Measurements from ENCODE around the gene PPM1M. TPM values are rescaled to one million over a fixed set of nuclear protein-coding genes. Genes with fewer than 3 reads are reported as not detected.

Gene PPM1M
- total RNA-seq, 1 donor from 2014 or later = 1.1 TPM

DNA sequence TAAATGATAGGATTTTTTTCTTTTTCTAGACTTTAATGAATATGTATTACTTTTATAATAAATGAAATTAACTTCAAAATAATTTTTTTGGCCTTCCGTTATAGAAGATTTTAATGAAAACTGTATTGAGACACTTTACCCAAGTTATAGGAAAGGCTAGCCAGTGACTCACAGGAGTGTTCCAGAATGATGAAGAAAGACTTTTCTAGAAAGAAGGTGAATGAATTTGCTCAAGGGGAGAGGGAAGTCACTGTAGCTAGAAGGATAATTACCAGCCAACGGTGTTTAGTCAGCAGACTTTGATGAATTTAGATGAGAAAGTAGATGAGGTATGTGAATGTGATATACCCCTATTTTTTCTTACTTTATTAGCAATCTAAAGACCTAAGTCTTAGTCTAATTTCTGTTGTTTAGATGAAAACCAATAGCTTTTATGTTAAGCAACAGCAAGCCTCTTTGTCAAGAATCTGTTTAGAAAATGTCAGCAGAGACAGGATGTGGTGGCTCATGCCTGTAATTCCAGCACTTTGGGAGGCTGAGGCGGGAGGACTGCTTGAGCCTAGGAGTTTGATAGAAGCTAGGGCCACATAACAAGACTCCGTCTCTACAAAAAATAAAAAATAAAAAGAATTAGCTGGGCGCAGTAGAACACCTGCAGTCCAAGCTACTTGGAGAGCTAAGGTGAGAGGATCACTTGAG, 44.4 kb upstream of the PPM1M start:
- TF ChIP-seq CTCF (IDR thresholded peaks at IDR 0.05) (no peak), EZH2phosphoT487 (IDR thresholded peaks at IDR 0.05) (no peak), EZH2 (IDR thresholded peaks at IDR 0.05) (no peak)
- Histone ChIP-seq H3K9me3 (ENCODE audit: low read depth) (no peaks in the 10 kb centered on the region), H3K79me2 (ENCODE audit: low read depth) (peaks cover 28% of the 10 kb centered on the region), H2AFZ (replicated peaks) (no peak overlapping the region), H3K4me2 (no peak overlapping the region), H3K9ac (no peak overlapping the region), H3F3A (ENCODE audit: low read depth) (no peaks in the 10 kb centered on the region), H3K27me3 (no peaks in the 10 kb centered on the region), H3K36me3 (peaks cover 20% of the 10 kb centered on the region), H4K20me1 (ENCODE audit: low read depth) (peaks cover 12% of the 10 kb centered on the region), H3K27ac (no peak overlapping the region), H3K4me3 (no peak overlapping the region), H3K4me1 (peaks cover 9% of the 10 kb centered on the region)
- H3K27ac Mint-ChIP-seq = no peak overlapping the region
- no peak overlapping the region for H3K4me3 Mint-ChIP-seq
- peaks cover 2% of the 10 kb centered on the region for H3K27me3 Mint-ChIP-seq (ENCODE audit: insufficient read depth, low read depth)
- H3K9me3 Mint-ChIP-seq = no peaks in the 10 kb centered on the region
- DNase-seq (ENCODE audit: low spot score) = no peak
- peaks cover 16% of the 10 kb centered on the region for H3K4me1 Mint-ChIP-seq
- H3K36me3 Mint-ChIP-seq = peaks cover 28% of the 10 kb centered on the region

GRCh38 chr3:52202384-52203077, 43.0 kb upstream of the PPM1M start:
- no peak overlapping the region for H3K4me3 Mint-ChIP-seq
- peaks cover 36% of the 10 kb centered on the region for H3K36me3 Mint-ChIP-seq
- H3K9ac ChIP-seq = no peak overlapping the region
- peaks cover 21% of the 10 kb centered on the region for H3K36me3 ChIP-seq
- H3K4me1 Mint-ChIP-seq = peaks cover 14% of the 10 kb centered on the region
- TF ChIP-seq EZH2 (IDR thresholded peaks at IDR 0.05) (no peak), EZH2phosphoT487 (IDR thresholded peaks at IDR 0.05) (no peak)
- no peak overlapping the region for H3K4me3 ChIP-seq
- H3K9me3 Mint-ChIP-seq = no peaks in the 10 kb centered on the region
- no peak overlapping the region for H3K27ac ChIP-seq
- H3K9me3 ChIP-seq (ENCODE audit: low read depth) = no peaks in the 10 kb centered on the region
- no peak overlapping the region for H3K4me2 ChIP-seq
- no peaks in the 10 kb centered on the region for H3K27me3 Mint-ChIP-seq (ENCODE audit: insufficient read depth, low read depth)
- H3K27ac Mint-ChIP-seq = no peak overlapping the region
- DNase-seq (ENCODE audit: low spot score) = no peak
- H3K79me2 ChIP-seq (ENCODE audit: low read depth) = peaks cover 28% of the 10 kb centered on the region
- no peak overlapping the region for H2AFZ ChIP-seq (replicated peaks)
- H3F3A ChIP-seq (ENCODE audit: low read depth) = no peaks in the 10 kb centered on the region
- peaks cover 12% of the 10 kb centered on the region for H4K20me1 ChIP-seq (ENCODE audit: low read depth)
- no peaks in the 10 kb centered on the region for H3K27me3 ChIP-seq
- peaks cover 6% of the 10 kb centered on the region for H3K4me1 ChIP-seq

- H3K27me3 ChIP-seq = no peaks in the 10 kb centered on the region
- H3K4me3 Mint-ChIP-seq = no peak overlapping the region
- no peak overlapping the region for H3K4me2 ChIP-seq
- H3K79me2 ChIP-seq (ENCODE audit: low read depth) = peaks cover 21% of the 10 kb centered on the region
- H3K36me3 ChIP-seq = peaks cover 30% of the 10 kb centered on the region
- H3K4me1 Mint-ChIP-seq = peaks cover 7% of the 10 kb centered on the region
- no peak overlapping the region for H3K27ac ChIP-seq
- H3K27me3 Mint-ChIP-seq (ENCODE audit: insufficient read depth, low read depth) = no peaks in the 10 kb centered on the region
- no peak for DNase-seq (ENCODE audit: low spot score)
- H4K20me1 ChIP-seq (ENCODE audit: low read depth) = peaks cover 11% of the 10 kb centered on the region
- H2AFZ ChIP-seq (replicated peaks) = no peak overlapping the region
- no peak overlapping the region for H3K27ac Mint-ChIP-seq
- H3K9me3 ChIP-seq (ENCODE audit: low read depth) = no peaks in the 10 kb centered on the region
- TF ChIP-seq EZH2 (IDR thresholded peaks at IDR 0.05) = no peak
- no peak for TF ChIP-seq CTCF (IDR thresholded peaks at IDR 0.05)
- TF ChIP-seq EZH2phosphoT487 (IDR thresholded peaks at IDR 0.05) = no peak
- H3K4me1 ChIP-seq = peaks cover 4% of the 10 kb centered on the region
- no peak overlapping the region for H3K9ac ChIP-seq
- H3K4me3 ChIP-seq = no peak overlapping the region
- H3K36me3 Mint-ChIP-seq = peaks cover 45% of the 10 kb centered on the region
- no peaks in the 10 kb centered on the region for H3K9me3 Mint-ChIP-seq
- no peaks in the 10 kb centered on the region for H3F3A ChIP-seq (ENCODE audit: low read depth)
Observed at GRCh38 chr3:52203701-52204100, 41.9 kb upstream of the PPM1M start.

Measured in neural progenitor cell (in vitro differentiated cells).